H9 (cell line): ENCODE data around the gene HSPBP1. TPM values are rescaled to one million over a fixed set of nuclear protein-coding genes. Genes with fewer than 3 reads are reported as not detected.
A peak's percentile ranks its signal among the peaks of the same experiment; 100 is the strongest.

ENCODE experiments used
- DNase-seq: peaks from one replicate; pipeline ENCODE4 v3.0.0-alpha.2; 2017
- H2AFZ ChIP-seq: one replicate; pipeline ENCODE4 v1.6.1; 2013; ENCODE audit warnings: mild to moderate bottlenecking, low read length, control low read depth, moderate library complexity
- H2AK5ac ChIP-seq: 2 replicates; pipeline ENCODE4 v1.6.1; 2013; ENCODE audit warnings: low read length, control low read depth, mixed read lengths; ENCODE audit not compliant: insufficient read length
- H2BK120ac ChIP-seq: one replicate; pipeline ENCODE4 v1.6.1; 2013; ENCODE audit warnings: low read depth, mild to moderate bottlenecking, low read length, control low read depth, inconsistent platforms; ENCODE audit not compliant: poor library complexity, severe bottlenecking
- H2BK12ac ChIP-seq: 2 replicates; pipeline ENCODE4 v1.6.1; 2013; ENCODE audit warnings: low read length, control low read depth, mixed read lengths, low read depth; ENCODE audit not compliant: insufficient read length
- H2BK15ac ChIP-seq: 2 replicates; pipeline ENCODE4 v1.6.1; 2013; ENCODE audit warnings: low read depth, low read length, control low read depth
- H2BK20ac ChIP-seq: one replicate; pipeline ENCODE4 v1.6.1; 2013; ENCODE audit warnings: low read depth, mild to moderate bottlenecking, low read length, control low read depth, inconsistent platforms; ENCODE audit not compliant: poor library complexity, severe bottlenecking
- H2BK5ac ChIP-seq: 2 replicates; pipeline ENCODE4 v1.6.1; 2013; ENCODE audit warnings: low read length, control low read depth, mixed read lengths; ENCODE audit not compliant: insufficient read length
- H3K14ac ChIP-seq: 2 replicates; pipeline ENCODE4 v1.6.1; 2013; ENCODE audit warnings: low read length, control low read depth; ENCODE audit not compliant: insufficient read depth
- H3K18ac ChIP-seq: 2 replicates; pipeline ENCODE4 v1.6.1; 2013; ENCODE audit warnings: low read depth, mild to moderate bottlenecking, mixed read lengths, low read length, control low read depth; ENCODE audit not compliant: insufficient read length
- H3K23ac ChIP-seq: 2 replicates; pipeline ENCODE4 v1.6.1; 2013; ENCODE audit warnings: low read length, control low read depth, mixed read lengths, low read depth; ENCODE audit not compliant: insufficient read length
- H3K23me2 ChIP-seq: 2 replicates; pipeline ENCODE4 v1.6.1; 2013; ENCODE audit warnings: low read depth, mild to moderate bottlenecking, mixed read lengths, low read length, control low read depth; ENCODE audit not compliant: insufficient read length, poor library complexity, severe bottlenecking
- H3K27ac ChIP-seq: 2 replicates; pipeline ENCODE4 v1.5.1; 2013; ENCODE audit warnings: low read length, control low read depth, mixed read lengths, low read depth; ENCODE audit not compliant: insufficient read length
- H3K27me3 ChIP-seq: 2 replicates; pipeline ENCODE4 v1.6.1; 2013; ENCODE audit warnings: low read length, control low read depth, inconsistent platforms; ENCODE audit not compliant: insufficient read depth
- H3K4ac ChIP-seq: 2 replicates; pipeline ENCODE4 v1.6.1; 2013; ENCODE audit warnings: low read depth, mild to moderate bottlenecking, control low read depth, inconsistent platforms, low read length, moderate library complexity
- H3K4me1 ChIP-seq: 2 replicates; pipeline ENCODE4 v1.6.1; 2013; ENCODE audit warnings: low read length, control low read depth, inconsistent platforms; ENCODE audit not compliant: insufficient read depth
- H3K4me2 ChIP-seq: 2 replicates; pipeline ENCODE4 v1.6.1; 2013; ENCODE audit warnings: low read length, control low read depth, mixed read lengths; ENCODE audit not compliant: insufficient read length, insufficient read depth
- H3K56ac ChIP-seq: 2 replicates; pipeline ENCODE4 v1.6.1; 2013; ENCODE audit warnings: low read depth, mild to moderate bottlenecking, mixed read lengths, low read length, control low read depth; ENCODE audit not compliant: insufficient read length
- H3K79me1 ChIP-seq: 2 replicates; pipeline ENCODE4 v1.6.1; 2013; ENCODE audit warnings: low read depth, mild to moderate bottlenecking, moderate library complexity, low read length, control low read depth, inconsistent platforms; ENCODE audit not compliant: insufficient read depth, poor library complexity, severe bottlenecking
- H3K79me2 ChIP-seq: 2 replicates; pipeline ENCODE4 v1.6.1; 2013; ENCODE audit warnings: low read length, control low read depth, inconsistent platforms; ENCODE audit not compliant: insufficient read depth
- H3K9ac ChIP-seq: 2 replicates; pipeline ENCODE4 v1.6.1; 2013; ENCODE audit warnings: low read length, control low read depth, mixed read lengths; ENCODE audit not compliant: insufficient read length; ENCODE audit errors: extremely low read depth
- H3K9me3 ChIP-seq: one replicate; pipeline ENCODE4 v1.6.1; 2013; ENCODE audit warnings: low read depth, low read length, inconsistent platforms; ENCODE audit not compliant: control insufficient read depth
- H3T11ph ChIP-seq: one replicate; pipeline ENCODE4 v1.6.1; 2013; ENCODE audit warnings: mild to moderate bottlenecking, low read length, control low read depth, inconsistent platforms
- H4K20me1 ChIP-seq: one replicate; pipeline ENCODE4 v1.6.1; 2013; ENCODE audit not compliant: control insufficient read depth, insufficient read length, insufficient read depth
- H4K5ac ChIP-seq: 2 replicates; pipeline ENCODE4 v1.6.1; 2013; ENCODE audit warnings: low read depth, mild to moderate bottlenecking, mixed read lengths, low read length, control low read depth; ENCODE audit not compliant: insufficient read length
- H4K8ac ChIP-seq: replicated peaks from 2 replicates; pipeline ENCODE4 v1.6.1; 2013; ENCODE audit warnings: low read length, control low read depth, mixed read lengths, low read depth; ENCODE audit not compliant: insufficient read length
- H4K91ac ChIP-seq: 2 replicates; pipeline ENCODE4 v1.6.1; 2013; ENCODE audit warnings: low read depth, mild to moderate bottlenecking, moderate library complexity, mixed read lengths, low read length, control low read depth; ENCODE audit not compliant: insufficient read length
- H3K27ac Mint-ChIP-seq, 3 experiments: 2 replicates in 2 of 3; 3 replicates in 1 of 3; pipeline ENCODE4 v1.8.0; 2020 to 2021; ENCODE audit warnings: mixed read lengths in 3 of 3, mild to moderate bottlenecking in 1 of 3, moderate library complexity in 1 of 3
- H3K27me3 Mint-ChIP-seq: 2 replicates; pipeline ENCODE4 v1.8.0; 2021; ENCODE audit warnings: low read depth, mild to moderate bottlenecking, moderate library complexity, mixed read lengths
- H3K36me3 Mint-ChIP-seq, 3 experiments: 2 replicates in 2 of 3; 3 replicates in 1 of 3; pipeline ENCODE4 v1.8.0; 2020 to 2021; ENCODE audit warnings: low read depth in 3 of 3, mixed read lengths in 3 of 3; ENCODE audit not compliant: insufficient read depth in 1 of 3
- H3K4me1 Mint-ChIP-seq, 2 experiments: 2 replicates each; pipeline ENCODE4 v1.8.0; 2020; ENCODE audit warnings: mixed read lengths in 2 of 2
- H3K4me3 Mint-ChIP-seq, 2 experiments: 2 replicates in 1 of 2; 3 replicates in 1 of 2; pipeline ENCODE4 v1.8.0; 2020 to 2021; ENCODE audit warnings: mild to moderate bottlenecking in 2 of 2, mixed read lengths in 2 of 2, moderate library complexity in 1 of 2
- H3K9me3 Mint-ChIP-seq, 2 experiments: 2 replicates in 1 of 2; 3 replicates in 1 of 2; pipeline ENCODE4 v1.8.0; 2020; ENCODE audit warnings: mild to moderate bottlenecking in 2 of 2, mixed read lengths in 2 of 2, moderate library complexity in 1 of 2
- WGBS: extraction: QIAGEN DNeasy Blood & Tissue Kit; methylation state at CpG from one replicate; pipeline ENCODE4 v1.1.7; 2013; ENCODE audit warnings: missing lambda C conversion rate, low lambda C conversion rate, mixed read lengths; ENCODE audit not compliant: insufficient read length; ENCODE audit errors: extremely low coverage; 5-methylcytosine and 5-hydroxymethylcytosine counted together
- total RNA-seq: library from RNA; stranded (reverse); gene quantifications from 2 replicates; pipeline ENCODE4 v1.2.1, GENCODE V29; 2021
- TF ChIP-seq, protein P1 (sequence below): fragments of 200-600 bp; sonication (generic); conservative IDR thresholded peaks from 3 replicates; pipeline ENCODE4 v1.8.0; 2021; ENCODE audit warnings: antibody characterized with exemption, mild to moderate bottlenecking

HSPBP1 gene
- total RNA-seq, 1 experiment from 2014 or later, result 47.4 TPM

DNA sequence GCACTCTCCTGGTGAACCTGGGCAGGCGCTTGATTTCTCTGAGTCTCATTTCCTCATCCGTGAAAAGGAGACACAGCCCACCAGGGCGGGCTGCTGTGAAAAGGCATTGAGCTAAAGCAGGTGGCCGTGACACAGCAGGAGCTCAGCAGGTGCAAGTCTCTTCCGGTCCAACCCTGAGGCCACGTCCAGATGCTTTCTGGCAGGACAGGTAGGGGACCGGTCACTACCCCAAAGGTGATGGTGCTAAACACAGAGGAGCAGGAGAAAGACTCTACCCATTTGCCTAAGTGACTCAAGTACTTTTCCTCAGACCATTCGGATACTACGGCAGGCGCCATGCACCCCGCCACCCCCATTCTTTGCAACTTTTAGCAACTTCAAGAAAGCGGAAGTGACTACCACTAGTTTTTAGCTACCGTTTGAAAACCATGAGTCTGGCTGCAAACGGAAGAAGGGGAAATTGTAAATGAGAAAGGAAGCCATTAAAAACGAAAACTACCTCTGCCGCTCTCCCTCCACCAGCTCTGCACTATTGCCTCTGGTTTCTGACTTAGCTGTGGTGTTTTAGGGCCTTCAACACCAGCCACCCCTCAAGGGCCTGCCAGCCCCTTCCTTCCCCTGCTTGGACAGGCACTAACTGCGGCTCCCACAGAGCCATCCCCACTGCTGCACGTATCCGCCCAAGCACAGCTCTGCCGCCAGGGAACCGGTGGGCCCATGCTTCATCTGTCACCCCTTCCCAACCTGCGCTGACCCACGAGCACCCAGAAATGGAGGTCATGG lies 25.9 kb downstream of the HSPBP1 start:
- Histone ChIP-seq H3K27me3 (no peaks in the 10 kb centered on the region), H2BK5ac (no peak overlapping the region), H4K20me1 (peaks cover 3% of the 10 kb centered on the region), H3K56ac (no peak overlapping the region), H3K9me3 (no peaks in the 10 kb centered on the region), H2AK5ac (no peak overlapping the region), H3K18ac (no peak overlapping the region), H3K4me1 (peaks cover 12% of the 10 kb centered on the region; the same call in 1 of the 2 replicates), H3T11ph (no peak overlapping the region), H2AFZ (no peak overlapping the region), H3K27ac (no peak overlapping the region), H3K23ac (no peak overlapping the region), H3K23me2 (peaks cover 9% of the 10 kb centered on the region), H3K79me1 (peaks cover 18% of the 10 kb centered on the region), H2BK15ac (no peak overlapping the region), H2BK20ac (no peak overlapping the region), H3K9ac (peak overlapping the region; percentile 27), H2BK120ac (no peak overlapping the region), H2BK12ac (no peak overlapping the region), H3K4ac (no peak overlapping the region), H4K5ac (no peak overlapping the region), H3K4me2 (no peak overlapping the region), H4K8ac (no peak overlapping the region), H4K91ac (no peak overlapping the region), H3K79me2 (peaks cover 55% of the 10 kb centered on the region; the same call in 1 of the 2 replicates), H3K14ac (peak overlapping the region; percentile 25; the same call in 1 of the 2 replicates)
- no peak for DNase-seq
- Mint-ChIP-seq H3K9me3 (no peaks in the 10 kb centered on the region), H3K4me1 (peaks cover 42 to 46% of the 10 kb centered on the region in 2 experiments), H3K27ac (peak overlapping the region; percentile 59 to 89 (median 88); a peak in 5 of 7 replicates), H3K27me3 (no peaks in the 10 kb centered on the region; the same call in none of the 2 replicates), H3K4me3 (peak overlapping the region; percentile 8 to 49; a peak in 3 of 5 replicates), H3K36me3 (peaks cover 2 to 13% (median 7%) of the 10 kb centered on the region in 3 experiments; a peak in 6 of 7 replicates)
- WGBS, result no CpG with 5 or more reads among the region's 23 CpGs
- TF ChIP-seq, protein P1, sequence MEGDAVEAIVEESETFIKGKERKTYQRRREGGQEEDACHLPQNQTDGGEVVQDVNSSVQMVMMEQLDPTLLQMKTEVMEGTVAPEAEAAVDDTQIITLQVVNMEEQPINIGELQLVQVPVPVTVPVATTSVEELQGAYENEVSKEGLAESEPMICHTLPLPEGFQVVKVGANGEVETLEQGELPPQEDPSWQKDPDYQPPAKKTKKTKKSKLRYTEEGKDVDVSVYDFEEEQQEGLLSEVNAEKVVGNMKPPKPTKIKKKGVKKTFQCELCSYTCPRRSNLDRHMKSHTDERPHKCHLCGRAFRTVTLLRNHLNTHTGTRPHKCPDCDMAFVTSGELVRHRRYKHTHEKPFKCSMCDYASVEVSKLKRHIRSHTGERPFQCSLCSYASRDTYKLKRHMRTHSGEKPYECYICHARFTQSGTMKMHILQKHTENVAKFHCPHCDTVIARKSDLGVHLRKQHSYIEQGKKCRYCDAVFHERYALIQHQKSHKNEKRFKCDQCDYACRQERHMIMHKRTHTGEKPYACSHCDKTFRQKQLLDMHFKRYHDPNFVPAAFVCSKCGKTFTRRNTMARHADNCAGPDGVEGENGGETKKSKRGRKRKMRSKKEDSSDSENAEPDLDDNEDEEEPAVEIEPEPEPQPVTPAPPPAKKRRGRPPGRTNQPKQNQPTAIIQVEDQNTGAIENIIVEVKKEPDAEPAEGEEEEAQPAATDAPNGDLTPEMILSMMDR, result no peak
